A549 (cell line): ENCODE measurements around the gene CTNNA3.

Experiments
- EHMT2 ChIP-seq: fragments of 200-600 bp; sonication (generic); IDR thresholded peaks from 2 replicates; pipeline ENCODE4 v1.6.1; 2016; ENCODE audit warnings: antibody characterized with exemption, low read depth, mild to moderate bottlenecking, moderate library complexity
- HDAC2 ChIP-seq: fragments of 200-600 bp; sonication (generic); IDR thresholded peaks from 2 replicates; pipeline ENCODE4 v1.6.1; 2016
- POLR2AphosphoS2 ChIP-seq: conservative IDR thresholded peaks from 2 replicates; pipeline ENCODE4 v1.6.1; 2012; ENCODE audit warnings: low read length, improper control_type of control experiment, inconsistent platforms
- ZC3H11A ChIP-seq: fragments of 450-650 bp; IDR thresholded peaks from 2 replicates; pipeline ENCODE4 v1.6.1; 2014; ENCODE audit warnings: antibody characterized with exemption, mild to moderate bottlenecking
- TF ChIP-seq, protein P1 (sequence below): fragments of >200 bp; sonication (Bioruptor Twin); formaldehyde crosslinking; IDR thresholded peaks from 3 replicates; pipeline ENCODE4 v1.5.1; 2016
- TF ChIP-seq, protein P2 (sequence below): IDR thresholded peaks from 2 replicates; pipeline ENCODE4 v1.6.1; 2012; ENCODE audit warnings: low read depth, borderline replicate concordance
- TF ChIP-seq, protein P3 (sequence below): IDR thresholded peaks from 2 replicates; pipeline ENCODE4 v1.6.1; 2012

DNA sequence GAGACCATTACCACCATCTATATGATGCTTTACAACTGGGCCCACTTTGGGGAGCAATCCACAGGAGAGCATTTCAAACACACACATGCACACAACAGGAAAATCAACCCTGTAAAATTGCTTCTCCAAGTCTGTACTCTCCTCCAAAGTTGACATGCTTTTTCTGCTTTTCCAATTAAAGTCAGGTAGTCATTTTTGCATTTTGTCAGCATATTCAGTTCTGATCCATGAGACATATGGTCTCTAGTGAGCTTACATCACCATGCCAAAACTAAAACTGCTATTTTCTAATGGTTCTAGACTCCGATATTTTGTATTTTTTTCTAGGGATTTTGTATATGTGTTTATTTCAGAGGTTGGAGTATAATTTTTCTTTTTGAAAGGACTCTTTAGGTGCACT lies 1143.7 kb downstream of the CTNNA3 start:
- TF ChIP-seq, protein P1, sequence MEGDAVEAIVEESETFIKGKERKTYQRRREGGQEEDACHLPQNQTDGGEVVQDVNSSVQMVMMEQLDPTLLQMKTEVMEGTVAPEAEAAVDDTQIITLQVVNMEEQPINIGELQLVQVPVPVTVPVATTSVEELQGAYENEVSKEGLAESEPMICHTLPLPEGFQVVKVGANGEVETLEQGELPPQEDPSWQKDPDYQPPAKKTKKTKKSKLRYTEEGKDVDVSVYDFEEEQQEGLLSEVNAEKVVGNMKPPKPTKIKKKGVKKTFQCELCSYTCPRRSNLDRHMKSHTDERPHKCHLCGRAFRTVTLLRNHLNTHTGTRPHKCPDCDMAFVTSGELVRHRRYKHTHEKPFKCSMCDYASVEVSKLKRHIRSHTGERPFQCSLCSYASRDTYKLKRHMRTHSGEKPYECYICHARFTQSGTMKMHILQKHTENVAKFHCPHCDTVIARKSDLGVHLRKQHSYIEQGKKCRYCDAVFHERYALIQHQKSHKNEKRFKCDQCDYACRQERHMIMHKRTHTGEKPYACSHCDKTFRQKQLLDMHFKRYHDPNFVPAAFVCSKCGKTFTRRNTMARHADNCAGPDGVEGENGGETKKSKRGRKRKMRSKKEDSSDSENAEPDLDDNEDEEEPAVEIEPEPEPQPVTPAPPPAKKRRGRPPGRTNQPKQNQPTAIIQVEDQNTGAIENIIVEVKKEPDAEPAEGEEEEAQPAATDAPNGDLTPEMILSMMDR: no peak
- TF ChIP-seq, protein P2, sequence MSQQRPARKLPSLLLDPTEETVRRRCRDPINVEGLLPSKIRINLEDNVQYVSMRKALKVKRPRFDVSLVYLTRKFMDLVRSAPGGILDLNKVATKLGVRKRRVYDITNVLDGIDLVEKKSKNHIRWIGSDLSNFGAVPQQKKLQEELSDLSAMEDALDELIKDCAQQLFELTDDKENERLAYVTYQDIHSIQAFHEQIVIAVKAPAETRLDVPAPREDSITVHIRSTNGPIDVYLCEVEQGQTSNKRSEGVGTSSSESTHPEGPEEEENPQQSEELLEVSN: no peak
- no peak for TF ChIP-seq ZC3H11A
- TF ChIP-seq, protein P3, sequence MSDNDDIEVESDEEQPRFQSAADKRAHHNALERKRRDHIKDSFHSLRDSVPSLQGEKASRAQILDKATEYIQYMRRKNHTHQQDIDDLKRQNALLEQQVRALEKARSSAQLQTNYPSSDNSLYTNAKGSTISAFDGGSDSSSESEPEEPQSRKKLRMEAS: no peak
- TF ChIP-seq EHMT2: no peak
- no peak for TF ChIP-seq HDAC2
- TF ChIP-seq POLR2AphosphoS2: no peak
